Stimulated activated naive CD8-positive, alpha-beta T cell treated with anti-CD3 and anti-CD28 coated beads, Interleukin-15, amount 100 ng/mL, for 72 hours (primary cell): ENCODE data around the gene GPR156.
A peak's percentile ranks its signal among the peaks of the same experiment; 100 is the strongest.

Source experiments
- ATAC-seq: fragments of 150-1000 bp; cut with Tn5 transposase; 2 replicates; pipeline ENCODE4 v1.10.0; 2021; ENCODE audit warnings: mild to moderate bottlenecking, moderate library complexity
- DNase-seq, 2 donors: peaks; one replicate each; pipeline ENCODE4 v3.0.0; 2021 to 2022
- H3K27ac Mint-ChIP-seq, 2 donors: one replicate each; pipeline ENCODE4 v1.8.0; 2022; ENCODE audit warnings: mild to moderate bottlenecking in 2 of 2, mixed read lengths in 2 of 2, moderate library complexity in 2 of 2
- H3K27me3 Mint-ChIP-seq: one replicate; pipeline ENCODE4 v1.8.0; 2022; ENCODE audit warnings: mixed read lengths
- H3K4me1 Mint-ChIP-seq: one replicate; pipeline ENCODE4 v1.8.0; 2022; ENCODE audit warnings: mild to moderate bottlenecking, mixed read lengths
- H3K4me3 Mint-ChIP-seq, 2 donors: one replicate each; pipeline ENCODE4 v1.8.0; 2022; ENCODE audit warnings: mild to moderate bottlenecking in 2 of 2, mixed read lengths in 2 of 2, moderate library complexity in 1 of 2
- H3K9me3 Mint-ChIP-seq, 2 donors: one replicate each; pipeline ENCODE4 v1.8.0; 2022; ENCODE audit warnings: mixed read lengths in 2 of 2

Gene GPR156

DNA sequence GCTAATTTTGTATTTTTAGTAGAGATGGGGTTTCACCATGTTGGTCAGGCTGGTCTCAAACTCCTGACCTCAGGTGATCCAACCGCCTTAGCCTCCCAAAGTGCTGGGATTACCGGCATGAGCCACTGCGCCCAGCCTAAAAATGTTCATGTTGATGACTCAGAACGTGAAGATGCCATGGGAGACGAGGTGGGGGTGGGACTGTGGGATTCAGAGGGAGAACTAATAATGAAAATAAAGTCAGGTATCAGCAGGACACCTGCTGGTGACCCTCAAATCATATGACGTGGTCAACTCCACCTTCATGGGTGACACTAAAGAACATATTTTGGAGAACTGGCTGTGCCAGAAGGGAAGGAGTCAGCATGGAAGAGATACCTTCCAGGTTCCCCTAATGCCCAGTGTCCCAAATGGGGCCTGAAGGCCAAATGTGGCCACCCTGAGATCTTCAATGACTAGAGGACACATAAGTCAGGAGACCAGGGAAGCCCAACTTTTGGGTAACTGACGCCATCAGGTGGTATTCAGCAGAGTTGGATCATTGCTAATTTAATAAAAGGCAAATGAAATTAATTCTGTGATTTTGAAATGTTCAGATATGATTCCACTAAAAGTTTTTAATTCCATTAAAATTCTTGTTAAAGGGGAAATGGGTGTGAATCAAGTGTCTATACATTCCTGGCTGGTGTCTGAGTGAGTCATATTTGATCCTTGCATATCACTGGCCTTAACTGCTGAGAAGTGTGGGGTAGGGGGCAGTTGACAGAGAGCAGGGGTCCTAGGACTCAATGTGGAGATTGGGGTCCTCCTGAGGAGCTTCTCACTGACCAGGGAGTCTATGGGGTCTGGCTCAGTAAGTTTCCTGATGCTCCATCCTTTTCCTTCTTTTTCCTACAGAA is 102.2 kb downstream of the GPR156 start:
- DNase-seq (no peak), ATAC-seq (no peak)
- no peak overlapping the region for H3K4me3 Mint-ChIP-seq
- no peaks in the 10 kb centered on the region for H3K4me1 Mint-ChIP-seq
- H3K9me3 Mint-ChIP-seq: no peaks in the 10 kb centered on the region
- no peak overlapping the region for H3K27ac Mint-ChIP-seq
- no peaks in the 10 kb centered on the region for H3K27me3 Mint-ChIP-seq

DNA sequence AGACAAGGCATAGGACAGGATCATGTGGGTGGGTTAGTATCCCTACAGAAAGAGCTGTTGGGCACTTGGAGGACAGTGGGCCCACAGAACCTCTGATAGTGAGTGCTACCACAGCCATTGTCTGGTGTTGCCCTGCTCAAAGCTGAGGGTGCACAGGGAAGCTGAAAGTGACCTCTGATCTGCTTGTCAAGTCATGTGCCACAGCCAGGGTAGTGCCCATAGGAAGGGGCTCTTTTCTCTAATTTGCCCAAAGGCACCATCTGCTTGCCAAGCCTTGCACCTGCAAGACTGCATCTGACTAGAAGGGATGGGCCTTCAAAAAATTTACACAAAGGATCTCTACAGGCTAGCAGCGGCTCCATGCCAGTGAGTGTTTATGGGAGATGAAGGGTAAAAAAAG is 103.4 kb downstream of the GPR156 start:
- no peaks in the 10 kb centered on the region for H3K27me3 Mint-ChIP-seq
- no peak overlapping the region for H3K4me3 Mint-ChIP-seq
- no peaks in the 10 kb centered on the region for H3K4me1 Mint-ChIP-seq
- no peak overlapping the region for H3K27ac Mint-ChIP-seq
- H3K9me3 Mint-ChIP-seq: no peaks in the 10 kb centered on the region
- ATAC-seq (no peak), DNase-seq (no peak)

DNA sequence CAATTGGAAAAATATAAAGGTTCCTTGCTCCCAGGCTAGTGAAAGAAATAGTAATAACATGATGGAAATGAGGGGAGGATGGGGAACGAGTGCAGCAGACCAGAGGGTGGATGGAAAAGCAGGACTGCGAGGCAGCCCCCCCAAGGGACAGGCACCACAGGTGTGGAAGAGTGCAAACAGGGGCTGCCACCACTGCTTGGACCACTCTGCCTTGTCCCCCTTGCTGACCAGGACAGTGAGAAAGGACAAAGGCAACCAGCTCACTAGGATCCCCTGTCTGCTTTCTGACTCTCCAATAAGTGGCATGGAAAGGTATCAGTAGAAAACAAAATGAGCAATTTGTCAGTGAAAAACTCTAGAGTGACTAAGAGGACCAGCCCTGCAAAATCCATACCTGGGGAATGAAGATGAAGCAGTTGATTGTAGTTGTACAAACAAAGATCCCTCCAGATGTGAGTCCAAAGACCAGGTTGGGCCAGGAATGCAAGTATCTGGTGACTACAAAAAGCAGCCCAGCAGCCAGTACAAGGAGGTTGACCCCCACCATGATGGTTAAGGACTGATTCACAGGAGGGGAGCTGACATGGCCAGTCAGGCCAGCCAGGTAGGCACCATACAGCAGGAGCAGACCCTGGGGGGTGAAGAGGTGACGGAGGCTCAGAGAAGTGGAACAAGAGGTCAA is 104.2 kb downstream of the GPR156 start:
- H3K9me3 Mint-ChIP-seq: no peaks in the 10 kb centered on the region
- H3K27ac Mint-ChIP-seq: no peak overlapping the region
- H3K27me3 Mint-ChIP-seq: no peaks in the 10 kb centered on the region
- H3K4me3 Mint-ChIP-seq: no peak overlapping the region
- ATAC-seq (no peak), DNase-seq (no peak)
- H3K4me1 Mint-ChIP-seq: no peaks in the 10 kb centered on the region

DNA sequence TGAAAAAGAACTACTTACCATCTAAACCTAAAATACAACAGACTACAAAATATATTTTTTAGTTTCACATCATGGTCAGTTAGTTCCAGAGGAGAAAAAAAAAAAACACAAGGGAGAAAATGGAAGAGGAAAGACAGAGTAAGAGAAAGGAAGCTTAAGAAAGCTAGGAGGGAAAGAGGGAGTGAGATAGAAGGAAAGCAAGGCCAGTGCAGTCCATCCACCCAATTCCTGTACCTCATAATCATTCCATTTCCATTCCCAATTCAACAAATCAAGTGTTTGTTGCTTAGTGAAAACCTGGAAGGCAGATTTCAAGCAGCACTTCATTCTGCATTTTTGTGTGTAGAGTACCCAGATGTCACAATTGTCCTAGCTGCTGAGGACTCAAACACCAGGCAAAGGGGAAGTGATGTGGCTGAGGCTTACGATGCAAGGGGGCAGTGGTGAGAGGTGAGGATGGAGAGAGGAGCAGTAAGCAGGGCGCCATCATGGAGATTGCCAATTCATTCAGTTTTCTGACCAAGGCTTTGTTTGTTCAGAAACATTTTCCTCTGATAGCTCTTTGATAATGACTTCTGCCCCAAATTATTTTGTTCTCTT is 107.2 kb downstream of the GPR156 start:
- Mint-ChIP-seq H3K4me1 (no peaks in the 10 kb centered on the region), H3K9me3 (no peaks in the 10 kb centered on the region), H3K4me3 (no peak overlapping the region), H3K27ac (no peak overlapping the region), H3K27me3 (no peaks in the 10 kb centered on the region)
- ATAC-seq: no peak
- DNase-seq: no peak

DNA sequence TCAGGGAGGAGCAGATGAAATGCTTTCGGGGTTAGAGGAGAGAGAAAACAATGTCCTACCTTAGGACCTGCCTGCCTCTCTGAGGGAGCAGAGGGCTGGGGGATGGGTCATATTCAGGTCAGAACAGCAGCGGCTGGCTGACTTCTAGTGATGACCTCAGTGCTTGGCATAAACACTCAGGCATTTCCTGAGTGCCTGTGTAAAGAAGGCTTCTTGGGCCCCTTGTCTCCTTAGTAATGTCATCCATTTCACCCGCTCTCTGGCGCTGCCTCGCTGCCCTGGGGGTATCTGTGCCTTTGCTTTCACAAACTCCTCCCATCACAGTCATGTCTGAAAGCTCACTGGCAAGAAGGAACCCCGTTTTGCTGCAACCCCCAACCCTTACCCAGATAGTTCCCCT is 107.9 kb downstream of the GPR156 start:
- ATAC-seq (no peak), DNase-seq (no peak)
- H3K4me3 Mint-ChIP-seq: no peak overlapping the region
- no peaks in the 10 kb centered on the region for H3K9me3 Mint-ChIP-seq
- no peaks in the 10 kb centered on the region for H3K27me3 Mint-ChIP-seq
- no peak overlapping the region for H3K27ac Mint-ChIP-seq
- no peaks in the 10 kb centered on the region for H3K4me1 Mint-ChIP-seq

DNA sequence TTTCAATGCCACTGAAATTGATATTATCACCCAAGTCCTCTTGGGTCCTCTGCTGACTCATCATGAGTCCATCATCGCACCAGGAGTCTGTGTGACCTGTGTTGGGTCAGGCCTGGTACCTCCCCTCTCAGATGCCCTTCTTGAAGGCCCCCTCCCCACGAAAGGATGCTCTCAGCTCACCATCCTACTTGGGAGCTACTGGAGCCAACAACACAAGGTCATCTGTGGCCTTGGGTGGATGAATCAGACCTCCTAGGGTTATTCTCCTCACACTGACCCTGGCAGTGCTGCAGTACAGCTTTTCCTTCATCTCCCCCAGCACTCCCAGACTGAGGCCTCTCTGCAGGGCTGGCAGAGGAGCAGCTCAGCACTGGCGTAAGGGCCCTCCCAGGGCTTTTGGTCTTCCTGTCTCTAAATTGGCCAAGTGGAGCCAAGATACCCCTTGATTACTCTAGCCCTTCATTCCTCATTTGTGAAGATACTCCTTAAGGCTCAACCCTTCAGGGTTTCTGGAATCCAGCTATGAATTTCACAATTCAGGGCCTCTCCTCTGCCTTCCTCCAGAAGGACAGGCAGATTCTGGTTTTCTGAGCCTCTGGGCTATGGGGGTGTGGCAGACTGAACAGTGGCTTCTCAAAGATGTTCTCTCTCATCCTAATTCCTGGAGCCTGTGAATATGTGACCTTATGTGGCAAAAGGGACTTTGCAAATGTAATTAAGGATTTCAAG is 110.0 kb downstream of the GPR156 start:
- Mint-ChIP-seq H3K4me3 (no peak overlapping the region), H3K9me3 (no peaks in the 10 kb centered on the region), H3K4me1 (no peaks in the 10 kb centered on the region), H3K27ac (no peak overlapping the region), H3K27me3 (no peaks in the 10 kb centered on the region)
- no peak for DNase-seq
- ATAC-seq: no peak

DNA sequence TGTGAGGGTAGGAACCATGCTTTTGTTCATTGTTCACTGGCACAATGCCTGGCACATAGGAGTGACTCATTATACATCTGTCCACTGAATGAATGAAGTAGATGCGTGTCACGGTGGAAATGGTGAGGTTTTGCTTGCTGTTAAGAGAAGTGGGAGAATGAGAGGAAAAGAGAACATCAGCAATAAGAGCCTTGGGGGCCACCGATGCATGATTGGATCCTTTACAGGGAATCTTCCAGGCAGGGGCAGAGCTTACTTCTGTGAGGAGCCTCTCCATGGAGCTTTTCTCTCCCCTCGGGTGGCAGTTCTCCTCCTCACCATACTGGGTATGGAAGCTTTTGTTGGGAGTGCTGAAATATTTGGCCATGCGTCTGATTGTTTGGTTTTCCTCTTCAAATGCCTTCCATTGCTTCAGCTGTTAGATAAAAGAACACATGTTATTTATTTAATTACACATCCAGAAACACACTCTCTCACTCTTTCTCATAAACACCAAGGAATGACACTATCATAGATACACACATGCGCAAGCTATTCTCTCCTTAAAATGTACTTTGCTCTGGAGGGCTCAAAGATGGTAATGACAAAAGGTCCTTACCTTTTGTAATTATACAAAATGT is 111.9 kb downstream of the GPR156 start:
- ATAC-seq: no peak
- Mint-ChIP-seq H3K9me3 (no peaks in the 10 kb centered on the region), H3K27ac (no peak overlapping the region), H3K4me3 (no peak overlapping the region), H3K4me1 (no peaks in the 10 kb centered on the region), H3K27me3 (no peaks in the 10 kb centered on the region)
- no peak for DNase-seq

DNA sequence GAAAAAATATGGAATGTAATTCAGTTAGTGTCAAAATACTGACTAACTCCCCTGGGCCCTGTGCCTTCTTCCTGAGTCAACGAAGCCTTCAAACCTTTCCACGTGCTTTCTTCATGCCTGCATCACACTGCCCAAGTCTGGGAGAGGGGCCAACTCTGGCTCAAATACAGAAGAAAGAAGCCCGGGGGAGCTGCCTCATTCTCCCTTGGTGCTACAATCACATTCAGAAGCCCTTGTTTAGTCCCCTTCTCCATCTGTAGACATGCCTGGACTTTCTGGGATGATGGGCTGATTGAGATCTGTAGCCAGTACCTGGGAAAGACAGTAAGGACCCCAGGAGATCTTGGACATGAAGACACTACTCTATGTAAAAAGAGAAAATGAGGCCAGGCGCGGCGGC is 113.0 kb downstream of the GPR156 start:
- Mint-ChIP-seq H3K4me1 (no peaks in the 10 kb centered on the region), H3K27ac (no peak overlapping the region), H3K9me3 (no peaks in the 10 kb centered on the region), H3K4me3 (no peak overlapping the region), H3K27me3 (no peaks in the 10 kb centered on the region)
- DNase-seq (no peak), ATAC-seq (no peak)

DNA sequence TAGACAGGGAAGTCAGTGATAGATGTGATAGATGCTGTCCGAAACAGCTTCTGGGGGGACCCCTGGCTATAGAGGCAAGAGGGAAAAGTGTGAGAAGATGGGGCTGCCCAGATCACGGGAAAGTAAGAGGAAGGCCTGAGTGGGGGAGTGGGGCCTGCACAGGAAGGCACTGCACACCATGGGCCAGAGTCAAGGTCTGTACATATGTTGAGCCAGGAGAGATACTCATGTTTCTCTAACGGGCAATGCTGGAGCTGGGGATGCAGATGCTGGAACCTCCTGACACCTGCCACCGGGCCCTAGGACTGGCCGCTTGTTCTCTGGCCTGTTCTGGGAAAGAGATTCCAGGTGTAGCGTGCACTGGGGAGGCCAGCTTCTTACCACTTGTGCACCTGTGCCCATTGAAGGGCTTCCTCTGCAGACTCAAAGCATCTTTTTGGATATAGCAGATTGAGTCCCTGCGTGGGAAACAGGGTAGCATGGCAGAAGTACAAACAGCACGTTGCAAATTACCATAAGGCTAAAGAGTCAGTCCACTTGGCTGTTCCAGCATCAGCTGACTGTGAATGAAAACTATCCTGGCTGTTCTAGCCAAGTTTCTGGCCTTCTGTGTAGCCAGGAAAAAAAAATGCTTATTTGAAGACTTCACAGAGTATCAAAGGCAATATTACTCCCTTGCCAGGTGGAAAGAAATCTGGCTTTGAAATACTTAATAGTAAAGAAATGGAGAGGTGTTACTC is 113.7 kb downstream of the GPR156 start:
- Mint-ChIP-seq H3K4me1 (no peaks in the 10 kb centered on the region), H3K27me3 (no peaks in the 10 kb centered on the region), H3K27ac (no peak overlapping the region), H3K9me3 (no peaks in the 10 kb centered on the region), H3K4me3 (no peak overlapping the region)
- ATAC-seq (no peak), DNase-seq (no peak)

DNA sequence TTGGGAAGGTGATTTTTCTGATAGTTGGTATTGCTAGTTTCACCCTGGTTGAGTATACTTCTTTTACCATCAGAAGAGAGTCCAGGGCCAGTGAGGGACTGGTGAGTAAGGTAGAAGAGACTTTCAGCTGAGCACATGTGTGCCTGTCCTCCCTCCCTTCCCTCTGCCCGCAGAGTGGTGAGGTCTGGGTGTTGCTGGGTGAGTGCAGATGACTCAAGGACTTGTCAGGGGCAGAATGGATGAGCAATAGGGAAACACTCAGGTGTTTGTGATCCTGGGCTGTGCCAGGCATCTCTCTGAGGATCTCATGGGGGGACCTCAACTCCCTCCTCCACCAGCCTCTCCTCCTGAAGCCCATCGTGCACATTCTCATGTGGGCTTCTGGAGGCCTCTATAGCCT is 114.8 kb downstream of the GPR156 start:
- no peaks in the 10 kb centered on the region for H3K9me3 Mint-ChIP-seq
- H3K27me3 Mint-ChIP-seq: no peaks in the 10 kb centered on the region
- H3K4me3 Mint-ChIP-seq: no peak overlapping the region
- no peak for DNase-seq
- H3K27ac Mint-ChIP-seq: no peak overlapping the region
- no peaks in the 10 kb centered on the region for H3K4me1 Mint-ChIP-seq
- ATAC-seq: peak; percentile 16

DNA sequence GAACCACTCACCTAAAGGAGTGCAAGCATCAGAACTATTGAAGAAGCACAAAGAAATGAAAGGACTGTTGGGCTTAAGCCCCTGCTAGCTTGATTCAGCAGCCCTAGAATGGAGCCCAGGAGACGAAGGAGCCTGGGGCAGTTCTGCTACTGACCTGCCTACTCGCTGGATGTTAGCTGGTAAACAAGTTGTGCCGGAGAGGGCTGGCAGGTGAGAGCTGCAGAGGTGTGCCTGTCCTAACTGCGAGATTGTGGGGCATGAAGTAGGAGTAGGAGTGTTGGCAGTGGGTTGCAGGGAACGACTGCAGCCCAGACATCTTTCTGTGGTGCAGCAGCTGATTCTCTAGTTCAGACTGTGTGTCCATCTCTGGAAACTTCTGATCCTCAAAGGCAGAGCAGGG is 115.6 kb downstream of the GPR156 start:
- H3K4me1 Mint-ChIP-seq: no peaks in the 10 kb centered on the region
- no peaks in the 10 kb centered on the region for H3K27me3 Mint-ChIP-seq
- no peaks in the 10 kb centered on the region for H3K9me3 Mint-ChIP-seq
- no peak overlapping the region for H3K27ac Mint-ChIP-seq
- no peak for ATAC-seq
- DNase-seq: no peak
- H3K4me3 Mint-ChIP-seq: no peak overlapping the region

DNA sequence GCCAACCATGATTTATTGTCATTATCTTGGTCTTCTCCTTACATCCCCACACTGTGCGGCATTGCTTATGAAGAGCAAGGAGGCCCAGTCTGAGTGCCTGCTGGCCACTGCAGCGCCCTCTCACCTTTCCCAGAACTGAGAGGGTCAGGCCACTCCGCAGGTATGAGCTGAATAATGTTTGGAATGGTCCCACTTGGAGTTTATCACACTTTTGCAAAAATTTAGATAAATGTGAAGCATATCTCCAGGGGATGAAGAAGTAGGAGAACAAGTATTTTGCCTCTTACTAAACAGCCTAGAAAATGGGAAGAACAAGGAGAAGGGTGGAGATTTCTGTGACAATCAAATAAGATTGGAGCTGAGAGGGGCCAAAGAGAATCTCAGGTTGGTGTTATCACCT is 116.4 kb downstream of the GPR156 start:
- Mint-ChIP-seq H3K27ac (peak overlapping the region in 1 of 2 donors; percentile 6), H3K27me3 (peaks cover under 1% of the 10 kb centered on the region), H3K4me1 (no peaks in the 10 kb centered on the region), H3K4me3 (no peak overlapping the region), H3K9me3 (no peaks in the 10 kb centered on the region)
- ATAC-seq (no peak), DNase-seq (no peak)

DNA sequence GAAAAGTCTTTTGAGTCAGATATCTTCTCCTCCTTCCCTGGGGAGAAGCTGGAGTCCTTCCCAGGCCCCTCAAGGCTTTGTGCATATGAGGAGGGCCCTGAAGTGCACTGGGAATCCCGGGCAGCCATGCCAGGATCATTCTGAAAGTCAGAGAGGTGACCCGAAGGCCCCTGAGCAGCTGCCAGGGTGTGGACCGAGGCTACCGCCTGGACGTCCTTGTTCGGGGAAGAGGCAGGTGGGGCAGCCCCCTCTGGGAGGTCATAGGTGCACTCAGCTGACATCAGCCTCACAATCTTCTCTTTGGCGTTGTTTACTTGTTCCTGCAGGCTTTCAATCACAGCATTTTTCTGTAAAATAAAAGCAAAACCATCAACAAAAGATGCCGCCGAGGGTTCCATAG is 117.0 kb downstream of the GPR156 start:
- H3K27me3 Mint-ChIP-seq: peaks cover 7% of the 10 kb centered on the region
- no peaks in the 10 kb centered on the region for H3K4me1 Mint-ChIP-seq
- DNase-seq (no peak), ATAC-seq (no peak)
- no peak overlapping the region for H3K4me3 Mint-ChIP-seq
- no peaks in the 10 kb centered on the region for H3K9me3 Mint-ChIP-seq
- no peak overlapping the region for H3K27ac Mint-ChIP-seq

DNA sequence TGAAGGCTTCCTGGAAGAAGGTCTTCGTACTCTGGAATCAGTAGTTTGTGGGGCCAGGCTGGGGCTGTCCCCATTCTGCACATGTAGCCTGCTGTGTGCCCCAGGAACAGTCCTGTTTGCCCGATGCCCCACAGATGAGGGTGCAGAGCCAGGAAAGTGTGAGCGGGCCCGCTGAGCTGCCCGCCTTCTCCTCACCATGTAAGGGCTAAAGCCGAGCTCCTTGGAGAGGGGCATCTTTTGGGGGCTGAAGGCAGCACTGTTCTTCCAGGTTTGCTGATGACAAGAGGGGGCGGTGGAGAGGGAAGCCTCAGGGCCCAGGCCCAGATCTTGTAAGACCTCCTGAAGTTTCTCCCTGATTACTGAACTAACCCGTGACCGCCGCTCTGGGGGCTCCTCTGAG is 117.5 kb downstream of the GPR156 start:
- ATAC-seq (no peak), DNase-seq (no peak)
- no peak overlapping the region for H3K4me3 Mint-ChIP-seq
- H3K9me3 Mint-ChIP-seq: no peaks in the 10 kb centered on the region
- H3K4me1 Mint-ChIP-seq: no peaks in the 10 kb centered on the region
- peaks cover 7% of the 10 kb centered on the region for H3K27me3 Mint-ChIP-seq
- no peak overlapping the region for H3K27ac Mint-ChIP-seq

DNA sequence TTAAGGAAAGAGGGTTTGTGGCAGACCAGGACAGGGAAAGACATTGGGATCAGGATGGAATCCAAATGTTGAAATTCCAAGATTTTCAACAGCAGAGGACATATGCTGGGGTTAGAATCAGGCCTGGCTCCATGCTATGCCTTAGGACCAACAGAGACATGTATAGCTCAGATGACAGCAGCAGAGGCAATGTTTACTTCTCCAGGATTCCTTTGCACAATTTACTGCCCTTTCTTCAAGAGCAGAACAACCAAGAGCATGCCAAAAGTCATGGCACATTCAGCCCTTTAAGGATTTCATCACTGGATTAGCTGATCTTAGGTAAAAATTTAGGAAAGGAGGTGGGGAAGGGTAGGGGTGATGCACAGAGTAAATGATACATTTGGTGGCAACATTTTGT is 121.2 kb downstream of the GPR156 start:
- peaks cover 7% of the 10 kb centered on the region for H3K27me3 Mint-ChIP-seq
- ATAC-seq: no peak
- H3K4me1 Mint-ChIP-seq: peaks cover 6% of the 10 kb centered on the region
- H3K4me3 Mint-ChIP-seq: no peak overlapping the region
- no peaks in the 10 kb centered on the region for H3K9me3 Mint-ChIP-seq
- DNase-seq: no peak
- no peak overlapping the region for H3K27ac Mint-ChIP-seq
